WTC11 (cell line): ENCODE results near the gene STRN4. TPM values are rescaled to one million over a fixed set of nuclear protein-coding genes. Genes with fewer than 3 reads are reported as not detected.
A peak's percentile ranks its signal among the peaks of the same experiment; 100 is the strongest.

ENCODE experiments used
- ATAC-seq: fragments of 200-7000 bp; cut with Tn5 transposase; 2 replicates; pipeline ENCODE4 v1.10.0; 2021; ENCODE audit warnings: mild to moderate bottlenecking, moderate library complexity
- CTCF ChIA-PET: fragments of 300-600 bp; sonication (Branson Sonifier 250); formaldehyde crosslinking; loops from one replicate; lab custom pipeline; 2021; ENCODE audit warnings: antibody characterized with exemption; lab: Charles Lee
- POLR2A ChIA-PET: fragments of 350-600 bp; sonication (Branson Sonifier 250); formaldehyde crosslinking; loops from one replicate; lab custom pipeline; 2021; ENCODE audit warnings: antibody characterized with exemption; lab: Charles Lee
- DNase-seq: peaks from one replicate; pipeline ENCODE4 v3.0.0; 2021; ENCODE audit warnings: low spot score
- H3K27ac Mint-ChIP-seq: 2 replicates; pipeline ENCODE4 v1.8.0; 2021; ENCODE audit warnings: mixed read lengths
- H3K27me3 Mint-ChIP-seq: 2 replicates; pipeline ENCODE4 v1.8.0; 2021; ENCODE audit warnings: low read depth, mild to moderate bottlenecking, moderate library complexity, mixed read lengths
- H3K36me3 Mint-ChIP-seq: 2 replicates; pipeline ENCODE4 v1.8.0; 2021; ENCODE audit warnings: mixed read lengths
- H3K4me1 Mint-ChIP-seq: 2 replicates; pipeline ENCODE4 v1.8.0; 2022; ENCODE audit warnings: mixed read lengths
- H3K4me3 Mint-ChIP-seq: 2 replicates; pipeline ENCODE4 v1.8.0; 2021; ENCODE audit warnings: mild to moderate bottlenecking, moderate library complexity, mixed read lengths
- H3K9me3 Mint-ChIP-seq: 2 replicates; pipeline ENCODE4 v1.8.0; 2021; ENCODE audit warnings: mixed read lengths
- ETV6 ChIP-seq: sonication (generic); formaldehyde crosslinking; IDR thresholded peaks from 2 replicates; pipeline ENCODE4 v1.8.1; 2022; ENCODE audit warnings: mild to moderate bottlenecking, missing genetic modification reagents
- MXD4 ChIP-seq: fragments of 250-450 bp; sonication (Bioruptor Pico); IDR thresholded peaks from 2 replicates; pipeline ENCODE4 v1.8.0; 2021; ENCODE audit warnings: mild to moderate bottlenecking, moderate library complexity, borderline replicate concordance
- NFATC4 ChIP-seq: fragments of 250-450 bp; sonication (Bioruptor Pico); IDR thresholded peaks from 2 replicates; pipeline ENCODE4 v1.9.0; 2021; ENCODE audit warnings: mild to moderate bottlenecking
- NFYB ChIP-seq: sonication (generic); formaldehyde crosslinking; conservative IDR thresholded peaks from 2 replicates; pipeline ENCODE4 v1.8.0; 2022; ENCODE audit warnings: low read depth, missing genetic modification reagents
- SMAD3 ChIP-seq: sonication (generic); formaldehyde crosslinking; IDR thresholded peaks from 2 replicates; pipeline ENCODE4 v1.8.0; 2022; ENCODE audit warnings: missing genetic modification reagents, mild to moderate bottlenecking, borderline replicate concordance
- total RNA-seq: library from RNA; stranded (reverse); gene quantifications from 3 replicates; pipeline ENCODE4 v1.2.3, GENCODE V29; 2021
- TF ChIP-seq, protein P1 (sequence below): sonication (generic); formaldehyde crosslinking; IDR thresholded peaks from 2 replicates; pipeline ENCODE4 v1.8.1; 2023; ENCODE audit warnings: mild to moderate bottlenecking, moderate library complexity, missing genetic modification reagents
- TF ChIP-seq, protein P2 (sequence below): sonication (generic); formaldehyde crosslinking; conservative IDR thresholded peaks from 2 replicates; pipeline ENCODE4 v1.8.1; 2023; ENCODE audit warnings: mild to moderate bottlenecking, low read depth, missing genetic modification reagents, moderate library complexity
- TF ChIP-seq, protein P3 (sequence below): sonication (generic); formaldehyde crosslinking; IDR thresholded peaks from 2 replicates; pipeline ENCODE4 v1.8.0; 2022; ENCODE audit warnings: missing genetic modification reagents
- TF ChIP-seq, protein P4 (sequence below): sonication (generic); formaldehyde crosslinking; IDR thresholded peaks from 2 replicates; pipeline ENCODE4 v1.8.1; 2022; ENCODE audit warnings: low read depth, missing genetic modification reagents, borderline replicate concordance
- TF ChIP-seq, protein P5 (sequence below): fragments of 250-450 bp; sonication (Bioruptor Pico); IDR thresholded peaks from 2 replicates; pipeline ENCODE4 v1.9.0; 2021; ENCODE audit warnings: mild to moderate bottlenecking, borderline replicate concordance
- TF ChIP-seq, protein P6 (sequence below): fragments of 250-450 bp; sonication (Bioruptor Pico); IDR thresholded peaks from 2 replicates; pipeline ENCODE4 v2.1.2; 2022; ENCODE audit warnings: mild to moderate bottlenecking, moderate library complexity

Gene STRN4
- total RNA-seq, 1 experiment from 2014 or later: 144 TPM

DNA sequence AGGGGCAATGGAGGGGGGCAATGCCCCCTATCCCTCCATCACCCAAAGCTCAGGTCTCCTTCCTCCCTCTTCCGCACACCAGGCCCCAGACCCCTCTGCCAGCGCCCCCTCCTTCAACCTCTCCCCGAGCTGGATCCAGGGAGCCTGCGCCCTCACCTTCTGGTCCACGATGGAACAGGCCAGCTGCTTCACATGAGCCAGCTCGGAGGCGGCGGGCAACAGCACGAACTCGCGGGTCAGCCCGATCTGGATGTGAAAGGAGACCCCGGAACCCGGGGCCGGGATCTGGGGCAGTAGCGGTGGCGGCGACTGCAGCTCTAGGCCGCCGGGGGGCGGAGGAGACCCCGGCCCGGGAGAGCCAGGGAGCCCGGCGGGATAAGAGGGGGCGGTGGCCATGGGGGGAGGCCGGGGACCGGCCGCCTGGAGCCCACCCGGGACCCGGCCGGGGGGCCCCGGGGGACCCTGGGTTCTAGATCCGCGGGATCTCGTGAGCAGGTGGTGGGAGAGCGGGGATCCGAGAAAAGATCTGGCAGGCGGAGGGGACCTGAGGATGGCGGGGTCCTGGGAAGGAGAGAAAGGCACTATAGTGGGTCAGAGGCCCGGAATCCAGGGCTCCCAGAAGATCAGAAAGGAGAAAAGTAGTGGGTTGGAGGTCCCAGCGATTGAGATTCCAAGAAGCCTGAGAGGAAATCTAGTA, 30.1 kb downstream of the STRN4 start:
- Mint-ChIP-seq H3K27me3 (no peaks in the 10 kb centered on the region), H3K4me3 (peak overlapping the region; percentile 95), H3K36me3 (peaks cover 4% of the 10 kb centered on the region; the same call in 1 of the 2 replicates), H3K4me1 (peaks cover 20% of the 10 kb centered on the region), H3K9me3 (no peaks in the 10 kb centered on the region), H3K27ac (peak overlapping the region; percentile 78)
- DNase-seq: peak; percentile 63
- POLR2A ChIA-PET: interaction anchor here (0.6 to 2.0 kb wide), 4 partner anchors 10 to 919 kb away, joined by 3 to 6 read pairs (median 4); no protein-coding TSS in a partner anchor
- CTCF ChIA-PET: interaction anchor here (0.6 to 3.9 kb wide), 21 partner anchors 12 to 1699 kb away, joined by 3 to 32 read pairs (median 4); partner anchors contain the start of gene DACT3
- TF ChIP-seq NFYB (CRISPR knock-in tag) (no peak), SMAD3 (CRISPR knock-in tag) (no peak), NFATC4 (no peak)
- TF ChIP-seq, protein P1, sequence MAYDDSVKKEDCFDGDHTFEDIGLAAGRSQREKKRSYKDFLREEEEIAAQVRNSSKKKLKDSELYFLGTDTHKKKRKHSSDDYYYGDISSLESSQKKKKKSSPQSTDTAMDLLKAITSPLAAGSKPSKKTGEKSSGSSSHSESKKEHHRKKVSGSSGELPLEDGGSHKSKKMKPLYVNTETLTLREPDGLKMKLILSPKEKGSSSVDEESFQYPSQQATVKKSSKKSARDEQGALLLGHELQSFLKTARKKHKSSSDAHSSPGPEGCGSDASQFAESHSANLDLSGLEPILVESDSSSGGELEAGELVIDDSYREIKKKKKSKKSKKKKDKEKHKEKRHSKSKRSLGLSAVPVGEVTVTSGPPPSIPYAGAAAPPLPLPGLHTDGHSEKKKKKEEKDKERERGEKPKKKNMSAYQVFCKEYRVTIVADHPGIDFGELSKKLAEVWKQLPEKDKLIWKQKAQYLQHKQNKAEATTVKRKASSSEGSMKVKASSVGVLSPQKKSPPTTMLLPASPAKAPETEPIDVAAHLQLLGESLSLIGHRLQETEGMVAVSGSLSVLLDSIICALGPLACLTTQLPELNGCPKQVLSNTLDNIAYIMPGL (CRISPR knock-in tag): peak; percentile 83
- TF ChIP-seq, all 79 proteins: peak for 1
- ATAC-seq: no peak

DNA sequence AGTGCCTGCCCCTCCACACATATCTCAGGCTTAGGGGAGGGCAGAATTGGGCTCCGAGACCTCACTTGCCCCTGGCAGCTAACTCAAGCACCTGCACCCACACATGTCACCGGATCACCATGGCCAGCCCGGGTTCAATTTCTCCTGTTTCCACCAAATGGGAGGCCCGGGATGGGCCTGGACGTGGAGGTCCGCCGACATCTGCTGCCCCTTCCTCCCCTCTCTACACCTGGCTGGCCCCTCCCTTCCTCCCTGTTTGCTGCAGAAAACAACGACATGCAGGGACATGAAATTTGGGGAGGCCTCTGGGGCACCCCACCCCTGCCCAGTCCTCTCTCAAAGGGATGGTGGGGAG, 30.7 kb downstream of the STRN4 start:
- CTCF ChIA-PET: interaction anchor here (0.6 to 3.9 kb wide), 13 partner anchors 11 to 638 kb away, joined by 3 to 32 read pairs (median 5); partner anchors contain the start of gene DACT3
- TF ChIP-seq MXD4 (CRISPR knock-in tag): no peak
- TF ChIP-seq ETV6 (CRISPR knock-in tag): no peak
- TF ChIP-seq, protein P2, sequence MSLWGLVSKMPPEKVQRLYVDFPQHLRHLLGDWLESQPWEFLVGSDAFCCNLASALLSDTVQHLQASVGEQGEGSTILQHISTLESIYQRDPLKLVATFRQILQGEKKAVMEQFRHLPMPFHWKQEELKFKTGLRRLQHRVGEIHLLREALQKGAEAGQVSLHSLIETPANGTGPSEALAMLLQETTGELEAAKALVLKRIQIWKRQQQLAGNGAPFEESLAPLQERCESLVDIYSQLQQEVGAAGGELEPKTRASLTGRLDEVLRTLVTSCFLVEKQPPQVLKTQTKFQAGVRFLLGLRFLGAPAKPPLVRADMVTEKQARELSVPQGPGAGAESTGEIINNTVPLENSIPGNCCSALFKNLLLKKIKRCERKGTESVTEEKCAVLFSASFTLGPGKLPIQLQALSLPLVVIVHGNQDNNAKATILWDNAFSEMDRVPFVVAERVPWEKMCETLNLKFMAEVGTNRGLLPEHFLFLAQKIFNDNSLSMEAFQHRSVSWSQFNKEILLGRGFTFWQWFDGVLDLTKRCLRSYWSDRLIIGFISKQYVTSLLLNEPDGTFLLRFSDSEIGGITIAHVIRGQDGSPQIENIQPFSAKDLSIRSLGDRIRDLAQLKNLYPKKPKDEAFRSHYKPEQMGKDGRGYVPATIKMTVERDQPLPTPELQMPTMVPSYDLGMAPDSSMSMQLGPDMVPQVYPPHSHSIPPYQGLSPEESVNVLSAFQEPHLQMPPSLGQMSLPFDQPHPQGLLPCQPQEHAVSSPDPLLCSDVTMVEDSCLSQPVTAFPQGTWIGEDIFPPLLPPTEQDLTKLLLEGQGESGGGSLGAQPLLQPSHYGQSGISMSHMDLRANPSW (CRISPR knock-in tag): no peak
- TF ChIP-seq, protein P3, sequence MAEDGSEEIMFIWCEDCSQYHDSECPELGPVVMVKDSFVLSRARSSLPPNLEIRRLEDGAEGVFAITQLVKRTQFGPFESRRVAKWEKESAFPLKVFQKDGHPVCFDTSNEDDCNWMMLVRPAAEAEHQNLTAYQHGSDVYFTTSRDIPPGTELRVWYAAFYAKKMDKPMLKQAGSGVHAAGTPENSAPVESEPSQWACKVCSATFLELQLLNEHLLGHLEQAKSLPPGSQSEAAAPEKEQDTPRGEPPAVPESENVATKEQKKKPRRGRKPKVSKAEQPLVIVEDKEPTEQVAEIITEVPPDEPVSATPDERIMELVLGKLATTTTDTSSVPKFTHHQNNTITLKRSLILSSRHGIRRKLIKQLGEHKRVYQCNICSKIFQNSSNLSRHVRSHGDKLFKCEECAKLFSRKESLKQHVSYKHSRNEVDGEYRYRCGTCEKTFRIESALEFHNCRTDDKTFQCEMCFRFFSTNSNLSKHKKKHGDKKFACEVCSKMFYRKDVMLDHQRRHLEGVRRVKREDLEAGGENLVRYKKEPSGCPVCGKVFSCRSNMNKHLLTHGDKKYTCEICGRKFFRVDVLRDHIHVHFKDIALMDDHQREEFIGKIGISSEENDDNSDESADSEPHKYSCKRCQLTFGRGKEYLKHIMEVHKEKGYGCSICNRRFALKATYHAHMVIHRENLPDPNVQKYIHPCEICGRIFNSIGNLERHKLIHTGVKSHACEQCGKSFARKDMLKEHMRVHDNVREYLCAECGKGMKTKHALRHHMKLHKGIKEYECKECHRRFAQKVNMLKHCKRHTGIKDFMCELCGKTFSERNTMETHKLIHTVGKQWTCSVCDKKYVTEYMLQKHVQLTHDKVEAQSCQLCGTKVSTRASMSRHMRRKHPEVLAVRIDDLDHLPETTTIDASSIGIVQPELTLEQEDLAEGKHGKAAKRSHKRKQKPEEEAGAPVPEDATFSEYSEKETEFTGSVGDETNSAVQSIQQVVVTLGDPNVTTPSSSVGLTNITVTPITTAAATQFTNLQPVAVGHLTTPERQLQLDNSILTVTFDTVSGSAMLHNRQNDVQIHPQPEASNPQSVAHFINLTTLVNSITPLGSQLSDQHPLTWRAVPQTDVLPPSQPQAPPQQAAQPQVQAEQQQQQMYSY (CRISPR knock-in tag): no peak
- TF ChIP-seq, protein P4, sequence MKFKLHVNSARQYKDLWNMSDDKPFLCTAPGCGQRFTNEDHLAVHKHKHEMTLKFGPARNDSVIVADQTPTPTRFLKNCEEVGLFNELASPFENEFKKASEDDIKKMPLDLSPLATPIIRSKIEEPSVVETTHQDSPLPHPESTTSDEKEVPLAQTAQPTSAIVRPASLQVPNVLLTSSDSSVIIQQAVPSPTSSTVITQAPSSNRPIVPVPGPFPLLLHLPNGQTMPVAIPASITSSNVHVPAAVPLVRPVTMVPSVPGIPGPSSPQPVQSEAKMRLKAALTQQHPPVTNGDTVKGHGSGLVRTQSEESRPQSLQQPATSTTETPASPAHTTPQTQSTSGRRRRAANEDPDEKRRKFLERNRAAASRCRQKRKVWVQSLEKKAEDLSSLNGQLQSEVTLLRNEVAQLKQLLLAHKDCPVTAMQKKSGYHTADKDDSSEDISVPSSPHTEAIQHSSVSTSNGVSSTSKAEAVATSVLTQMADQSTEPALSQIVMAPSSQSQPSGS (CRISPR knock-in tag): no peak
- TF ChIP-seq, protein P5, sequence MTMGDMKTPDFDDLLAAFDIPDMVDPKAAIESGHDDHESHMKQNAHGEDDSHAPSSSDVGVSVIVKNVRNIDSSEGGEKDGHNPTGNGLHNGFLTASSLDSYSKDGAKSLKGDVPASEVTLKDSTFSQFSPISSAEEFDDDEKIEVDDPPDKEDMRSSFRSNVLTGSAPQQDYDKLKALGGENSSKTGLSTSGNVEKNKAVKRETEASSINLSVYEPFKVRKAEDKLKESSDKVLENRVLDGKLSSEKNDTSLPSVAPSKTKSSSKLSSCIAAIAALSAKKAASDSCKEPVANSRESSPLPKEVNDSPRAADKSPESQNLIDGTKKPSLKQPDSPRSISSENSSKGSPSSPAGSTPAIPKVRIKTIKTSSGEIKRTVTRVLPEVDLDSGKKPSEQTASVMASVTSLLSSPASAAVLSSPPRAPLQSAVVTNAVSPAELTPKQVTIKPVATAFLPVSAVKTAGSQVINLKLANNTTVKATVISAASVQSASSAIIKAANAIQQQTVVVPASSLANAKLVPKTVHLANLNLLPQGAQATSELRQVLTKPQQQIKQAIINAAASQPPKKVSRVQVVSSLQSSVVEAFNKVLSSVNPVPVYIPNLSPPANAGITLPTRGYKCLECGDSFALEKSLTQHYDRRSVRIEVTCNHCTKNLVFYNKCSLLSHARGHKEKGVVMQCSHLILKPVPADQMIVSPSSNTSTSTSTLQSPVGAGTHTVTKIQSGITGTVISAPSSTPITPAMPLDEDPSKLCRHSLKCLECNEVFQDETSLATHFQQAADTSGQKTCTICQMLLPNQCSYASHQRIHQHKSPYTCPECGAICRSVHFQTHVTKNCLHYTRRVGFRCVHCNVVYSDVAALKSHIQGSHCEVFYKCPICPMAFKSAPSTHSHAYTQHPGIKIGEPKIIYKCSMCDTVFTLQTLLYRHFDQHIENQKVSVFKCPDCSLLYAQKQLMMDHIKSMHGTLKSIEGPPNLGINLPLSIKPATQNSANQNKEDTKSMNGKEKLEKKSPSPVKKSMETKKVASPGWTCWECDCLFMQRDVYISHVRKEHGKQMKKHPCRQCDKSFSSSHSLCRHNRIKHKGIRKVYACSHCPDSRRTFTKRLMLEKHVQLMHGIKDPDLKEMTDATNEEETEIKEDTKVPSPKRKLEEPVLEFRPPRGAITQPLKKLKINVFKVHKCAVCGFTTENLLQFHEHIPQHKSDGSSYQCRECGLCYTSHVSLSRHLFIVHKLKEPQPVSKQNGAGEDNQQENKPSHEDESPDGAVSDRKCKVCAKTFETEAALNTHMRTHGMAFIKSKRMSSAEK: no peak
- TF ChIP-seq, protein P6, sequence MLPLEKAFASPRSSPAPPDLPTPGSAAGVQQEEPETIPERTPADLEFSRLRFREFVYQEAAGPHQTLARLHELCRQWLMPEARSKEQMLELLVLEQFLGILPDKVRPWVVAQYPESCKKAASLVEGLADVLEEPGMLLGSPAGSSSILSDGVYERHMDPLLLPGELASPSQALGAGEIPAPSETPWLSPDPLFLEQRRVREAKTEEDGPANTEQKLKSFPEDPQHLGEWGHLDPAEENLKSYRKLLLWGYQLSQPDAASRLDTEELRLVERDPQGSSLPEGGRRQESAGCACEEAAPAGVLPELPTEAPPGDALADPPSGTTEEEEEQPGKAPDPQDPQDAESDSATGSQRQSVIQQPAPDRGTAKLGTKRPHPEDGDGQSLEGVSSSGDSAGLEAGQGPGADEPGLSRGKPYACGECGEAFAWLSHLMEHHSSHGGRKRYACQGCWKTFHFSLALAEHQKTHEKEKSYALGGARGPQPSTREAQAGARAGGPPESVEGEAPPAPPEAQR (CRISPR knock-in tag): no peak
- Mint-ChIP-seq H3K27me3 (no peaks in the 10 kb centered on the region), H3K36me3 (peaks cover under 1% of the 10 kb centered on the region; the same call in 1 of the 2 replicates), H3K9me3 (no peaks in the 10 kb centered on the region), H3K4me1 (peaks cover 24% of the 10 kb centered on the region), H3K4me3 (peak overlapping the region; percentile 95), H3K27ac (peak overlapping the region; percentile 87)
- ATAC-seq (no peak), DNase-seq (no peak)
- POLR2A ChIA-PET: interaction anchor here (2.0 kb wide), 1 partner anchor 18 kb away, joined by 6 read pairs; no protein-coding TSS in a partner anchor
